ENCODE results near the gene RRM1. TPM values are rescaled to one million over a fixed set of nuclear protein-coding genes. Genes with fewer than 3 reads are reported as not detected.

The RRM1 gene
- total and polyA plus RNA-seq, 10 of the 15 experiments (the other 5 are each of a cell fraction or from before 2014, with no cell fraction given) = 94.0 to 255 (median 148) TPM

DNA sequence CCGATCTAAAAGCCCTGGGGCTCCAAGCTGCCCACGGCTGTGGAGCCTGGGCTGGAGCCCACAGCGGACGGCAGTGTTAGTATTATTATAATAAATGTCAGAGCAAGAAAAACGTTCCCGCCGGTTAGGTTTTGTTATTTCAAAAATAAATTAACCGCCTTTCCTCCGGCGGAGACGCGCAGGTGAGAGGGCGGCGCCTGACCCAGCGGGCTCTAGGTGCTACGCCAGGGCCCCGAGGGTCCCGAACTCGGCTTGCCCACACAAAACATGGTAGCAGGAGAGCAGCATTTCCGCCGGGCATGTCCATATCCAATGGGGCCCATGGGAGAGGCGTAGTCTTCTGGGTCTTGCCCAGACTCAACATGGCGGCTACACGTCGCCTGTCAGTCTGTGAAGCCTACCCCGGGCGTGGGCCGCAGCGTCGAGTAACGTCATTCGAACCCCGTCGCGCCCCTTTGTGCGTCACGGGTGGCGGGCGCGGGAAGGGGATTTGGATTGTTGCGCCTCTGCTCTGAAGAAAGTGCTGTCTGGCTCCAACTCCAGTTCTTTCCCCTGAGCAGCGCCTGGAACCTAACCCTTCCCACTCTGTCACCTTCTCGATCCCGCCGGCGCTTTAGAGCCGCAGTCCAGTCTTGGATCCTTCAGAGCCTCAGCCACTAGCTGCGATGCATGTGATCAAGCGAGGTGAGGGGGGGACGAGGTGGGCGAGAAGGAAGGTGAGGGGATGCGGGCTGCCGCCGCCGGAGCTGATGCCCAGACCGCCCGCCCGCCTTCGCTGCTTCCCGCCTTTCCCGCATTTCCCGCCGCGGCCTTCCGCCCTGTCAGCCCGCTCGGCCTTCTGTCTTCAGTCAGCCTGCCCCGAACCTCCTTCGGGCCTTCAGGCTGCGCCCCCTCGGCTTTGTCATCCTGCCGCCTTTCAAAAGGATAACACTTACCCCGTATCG lies at the start of gene RRM1 (continued):
- TF ChIP-seq CEBPZ (IDR thresholded peaks at IDR 0.05; ENCODE audit: low read depth, low read length) (no peak), MYB (IDR thresholded peaks at IDR 0.05; ENCODE audit: borderline replicate concordance, low read depth, low read length) (no peak), ZNF207 (IDR thresholded peaks at IDR 0.05; ENCODE audit: borderline replicate concordance) (no peak; the same call in 1 of the 2 replicates), RB1 (IDR thresholded peaks at IDR 0.05; ENCODE audit: borderline replicate concordance) (peak; percentile 99), RAD21 (IDR thresholded peaks at IDR 0.05; ENCODE audit: insufficient read depth, low read depth, low read length) (no peak), NFYB (IDR thresholded peaks at IDR 0.05; ENCODE audit: insufficient read depth, low read depth, low read length) (peak; percentile 70; the same call in 1 of the 2 replicates), CBFB (IDR thresholded peaks at IDR 0.05; ENCODE audit: low read depth) (no peak; the same call in 1 of the 2 replicates), POLR2A (IDR thresholded peaks at IDR 0.05; ENCODE audit: low read depth, low read length) (peak; percentile 84), BMI1 (IDR thresholded peaks at IDR 0.05; ENCODE audit: borderline replicate concordance) (no peak), CEBPB (IDR thresholded peaks at IDR 0.05; ENCODE audit: borderline replicate concordance in 1 of 2, low read depth in 2 of 2, low read length in 2 of 2) (no peak), FOS (IDR thresholded peaks at IDR 0.05; ENCODE audit: borderline replicate concordance, extremely low read depth, insufficient read length) (no peak), MXI1 (IDR thresholded peaks at IDR 0.05; ENCODE audit: low read depth, low read length) (peak; percentile 72), NRF1 (conservative IDR thresholded peaks at IDR 0.05; ENCODE audit: low read depth, low read length) (no peak), SUZ12 (IDR thresholded peaks at IDR 0.05; ENCODE audit: unreplicated experiment) (no peak), IKZF1 (conservative IDR thresholded peaks at IDR 0.05) (peak; percentile 96), POLR2AphosphoS2 (IDR thresholded peaks at IDR 0.05; ENCODE audit: low read depth, low read length) (peak; percentile 95), ZSCAN29 (IDR thresholded peaks at IDR 0.05) (no peak), MYC (IDR thresholded peaks at IDR 0.05; ENCODE audit: insufficient read depth, insufficient read length, insufficient replicate concordance, low read length, severe bottlenecking) (no peak), SPI1 (IDR thresholded peaks at IDR 0.05; ENCODE audit: borderline replicate concordance, insufficient read depth, low read depth, low read length) (no peak)
- TF ChIP-seq, protein P1, sequence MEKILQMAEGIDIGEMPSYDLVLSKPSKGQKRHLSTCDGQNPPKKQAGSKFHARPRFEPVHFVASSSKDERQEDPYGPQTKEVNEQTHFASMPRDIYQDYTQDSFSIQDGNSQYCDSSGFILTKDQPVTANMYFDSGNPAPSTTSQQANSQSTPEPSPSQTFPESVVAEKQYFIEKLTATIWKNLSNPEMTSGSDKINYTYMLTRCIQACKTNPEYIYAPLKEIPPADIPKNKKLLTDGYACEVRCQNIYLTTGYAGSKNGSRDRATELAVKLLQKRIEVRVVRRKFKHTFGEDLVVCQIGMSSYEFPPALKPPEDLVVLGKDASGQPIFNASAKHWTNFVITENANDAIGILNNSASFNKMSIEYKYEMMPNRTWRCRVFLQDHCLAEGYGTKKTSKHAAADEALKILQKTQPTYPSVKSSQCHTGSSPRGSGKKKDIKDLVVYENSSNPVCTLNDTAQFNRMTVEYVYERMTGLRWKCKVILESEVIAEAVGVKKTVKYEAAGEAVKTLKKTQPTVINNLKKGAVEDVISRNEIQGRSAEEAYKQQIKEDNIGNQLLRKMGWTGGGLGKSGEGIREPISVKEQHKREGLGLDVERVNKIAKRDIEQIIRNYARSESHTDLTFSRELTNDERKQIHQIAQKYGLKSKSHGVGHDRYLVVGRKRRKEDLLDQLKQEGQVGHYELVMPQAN (conservative IDR thresholded peaks at IDR 0.05) = peak; percentile 90
- TF ChIP-seq, protein P2, sequence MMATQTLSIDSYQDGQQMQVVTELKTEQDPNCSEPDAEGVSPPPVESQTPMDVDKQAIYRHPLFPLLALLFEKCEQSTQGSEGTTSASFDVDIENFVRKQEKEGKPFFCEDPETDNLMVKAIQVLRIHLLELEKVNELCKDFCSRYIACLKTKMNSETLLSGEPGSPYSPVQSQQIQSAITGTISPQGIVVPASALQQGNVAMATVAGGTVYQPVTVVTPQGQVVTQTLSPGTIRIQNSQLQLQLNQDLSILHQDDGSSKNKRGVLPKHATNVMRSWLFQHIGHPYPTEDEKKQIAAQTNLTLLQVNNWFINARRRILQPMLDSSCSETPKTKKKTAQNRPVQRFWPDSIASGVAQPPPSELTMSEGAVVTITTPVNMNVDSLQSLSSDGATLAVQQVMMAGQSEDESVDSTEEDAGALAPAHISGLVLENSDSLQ (IDR thresholded peaks at IDR 0.05) = peak; percentile 96
